ENCODE data around the gene ZNF426.
"Not testable (repeated sequence)": the region's sequence is repeated elsewhere in the genome, so short reads cannot be mapped to it uniquely, and the experiment has no call there.

ZNF426 gene

GRCh38 chr19:9566729-9567128 lies 28.3 kb upstream of the ZNF426 start:
- no peak overlapping the region for H3K4me3 ChIP-seq (ENCODE audit: low read depth, low read length)
- TF ChIP-seq CTCF (IDR thresholded peaks at IDR 0.05; ENCODE audit: low read depth, low read length, missing control alignments): no peak
- in situ Hi-C loops (cut with HindIII; ENCODE audit: low sequenced_read_pairs): no loop called here
- DNase-seq (ENCODE audit: low read depth): no peak

- TF ChIP-seq CTCF (IDR thresholded peaks at IDR 0.05; ENCODE audit: low read depth, low read length, missing control alignments): no peak
- DNase-seq (ENCODE audit: low read depth): no peak
- in situ Hi-C loops (cut with HindIII; ENCODE audit: low sequenced_read_pairs): no loop called here
- no peak overlapping the region for H3K4me3 ChIP-seq (ENCODE audit: low read depth, low read length)
Measured at GRCh38 chr19:9565900-9566705, 27.7 kb upstream of the ZNF426 start.

- H3K4me3 ChIP-seq (ENCODE audit: low read depth, low read length): no peak overlapping the region
- no peak for DNase-seq (ENCODE audit: low read depth)
- TF ChIP-seq CTCF (IDR thresholded peaks at IDR 0.05; ENCODE audit: low read depth, low read length, missing control alignments): no peak
- in situ Hi-C loops (cut with HindIII; ENCODE audit: low sequenced_read_pairs): no loop called here
Measured at GRCh38 chr19:9552536-9553274, 14.3 kb upstream of the ZNF426 start.

GRCh38 chr19:9547870-9548269 lies 9.4 kb upstream of the ZNF426 start:
- no peak overlapping the region for H3K4me3 ChIP-seq (ENCODE audit: low read depth, low read length)
- in situ Hi-C loops (cut with HindIII; ENCODE audit: low sequenced_read_pairs): no loop called here
- no peak for DNase-seq (ENCODE audit: low read depth)
- TF ChIP-seq CTCF (IDR thresholded peaks at IDR 0.05; ENCODE audit: low read depth, low read length, missing control alignments): no peak

GRCh38 chr19:9541281-9541680 lies 2.8 kb upstream of the ZNF426 start:
- DNase-seq (ENCODE audit: low read depth); in situ Hi-C loops (cut with HindIII; ENCODE audit: low sequenced_read_pairs): not testable (repeated sequence)

GRCh38 chr19:9539921-9540320 lies 1.5 kb upstream of the ZNF426 start:
- DNase-seq (ENCODE audit: low read depth); H3K4me3 ChIP-seq (ENCODE audit: low read depth, low read length); in situ Hi-C loops (cut with HindIII; ENCODE audit: low sequenced_read_pairs): not testable (repeated sequence)

More at GRCh38 chr19:9541281-9541680, 2.8 kb upstream of the ZNF426 start:
- H3K4me3 ChIP-seq (ENCODE audit: low read depth, low read length): not testable (repeated sequence)

GRCh38 chr19:9539201-9539600 lies 756 bp upstream of the ZNF426 start:
- H3K4me3 ChIP-seq (ENCODE audit: low read depth, low read length); DNase-seq (ENCODE audit: low read depth); in situ Hi-C loops (cut with HindIII; ENCODE audit: low sequenced_read_pairs): not testable (repeated sequence)

- no peak overlapping the region for H3K4me3 ChIP-seq (ENCODE audit: low read depth, low read length)
- no peak for DNase-seq (ENCODE audit: low read depth)
- in situ Hi-C loops (cut with HindIII; ENCODE audit: low sequenced_read_pairs): no loop called here
- TF ChIP-seq CTCF (IDR thresholded peaks at IDR 0.05; ENCODE audit: low read depth, low read length, missing control alignments): no peak
Measured at GRCh38 chr19:9535934-9536333, 2.5 kb downstream of the ZNF426 start.
